ENCODE results near the gene FOXK2.

DNA sequence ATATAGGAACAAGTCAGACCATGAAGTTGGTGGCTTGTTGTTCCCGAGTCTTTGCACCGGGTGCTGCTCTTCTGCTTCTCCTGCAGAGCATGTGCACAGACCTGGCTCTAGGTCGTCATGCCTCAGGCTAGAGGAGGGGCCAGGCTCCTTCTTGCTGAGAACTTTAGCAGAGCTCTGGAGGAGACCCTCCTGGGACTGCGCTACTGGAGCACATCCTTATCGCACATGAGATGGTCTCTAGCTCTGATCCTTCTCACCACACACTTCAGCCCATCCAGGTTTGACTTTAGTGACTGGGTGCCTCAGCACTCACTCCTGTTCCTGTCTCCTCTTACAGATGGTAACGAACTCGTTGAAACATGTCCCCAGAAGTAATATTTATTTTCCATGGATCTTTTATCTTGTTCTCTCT is 14.9 kb downstream of the FOXK2 start:
- TF ChIP-seq, protein P1, sequence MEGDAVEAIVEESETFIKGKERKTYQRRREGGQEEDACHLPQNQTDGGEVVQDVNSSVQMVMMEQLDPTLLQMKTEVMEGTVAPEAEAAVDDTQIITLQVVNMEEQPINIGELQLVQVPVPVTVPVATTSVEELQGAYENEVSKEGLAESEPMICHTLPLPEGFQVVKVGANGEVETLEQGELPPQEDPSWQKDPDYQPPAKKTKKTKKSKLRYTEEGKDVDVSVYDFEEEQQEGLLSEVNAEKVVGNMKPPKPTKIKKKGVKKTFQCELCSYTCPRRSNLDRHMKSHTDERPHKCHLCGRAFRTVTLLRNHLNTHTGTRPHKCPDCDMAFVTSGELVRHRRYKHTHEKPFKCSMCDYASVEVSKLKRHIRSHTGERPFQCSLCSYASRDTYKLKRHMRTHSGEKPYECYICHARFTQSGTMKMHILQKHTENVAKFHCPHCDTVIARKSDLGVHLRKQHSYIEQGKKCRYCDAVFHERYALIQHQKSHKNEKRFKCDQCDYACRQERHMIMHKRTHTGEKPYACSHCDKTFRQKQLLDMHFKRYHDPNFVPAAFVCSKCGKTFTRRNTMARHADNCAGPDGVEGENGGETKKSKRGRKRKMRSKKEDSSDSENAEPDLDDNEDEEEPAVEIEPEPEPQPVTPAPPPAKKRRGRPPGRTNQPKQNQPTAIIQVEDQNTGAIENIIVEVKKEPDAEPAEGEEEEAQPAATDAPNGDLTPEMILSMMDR (IDR thresholded peaks at IDR 0.05), result no peak
- no peak for TF ChIP-seq ZFX (IDR thresholded peaks at IDR 0.05; ENCODE audit: borderline replicate concordance)
